Measurements from ENCODE around the gene ZNF554. TPM values are rescaled to one million over a fixed set of nuclear protein-coding genes. Genes with fewer than 3 reads are reported as not detected.

Gene ZNF554
- total and polyA plus RNA-seq, 2 experiments from 2014 or later, result 2.0 to 7.5 TPM

- no peak for TF ChIP-seq REST (IDR thresholded peaks at IDR 0.05; ENCODE audit: unreplicated experiment)
- TF ChIP-seq CREB1 (CRISPR knock-in tag; IDR thresholded peaks at IDR 0.05; ENCODE audit: low read depth), result no peak
- TF ChIP-seq CTCF (conservative IDR thresholded peaks at IDR 0.05; ENCODE audit: low read depth in 2 of 2), result no peak
- no peak for TF ChIP-seq EZH2 (IDR thresholded peaks at IDR 0.05; ENCODE audit: low read depth, unreplicated experiment)
- TF ChIP-seq POLR2AphosphoS5 (IDR thresholded peaks at IDR 0.05; ENCODE audit: low read depth), result no peak
- no peak for TF ChIP-seq EZH2phosphoT487 (IDR thresholded peaks at IDR 0.05; ENCODE audit: unreplicated experiment)
Measured at GRCh38 chr19:2802826-2803225, 16.8 kb upstream of the ZNF554 start (continued).

- H4K20me1 ChIP-seq (replicated peaks; ENCODE audit: insufficient read depth), result no peaks in the 10 kb centered on the region; the same call in 1 of the 2 replicates
- no peaks in the 10 kb centered on the region for H3F3A ChIP-seq (replicated peaks; ENCODE audit: low read depth)
- no peak overlapping the region for H3K27ac ChIP-seq (ENCODE audit: low read depth)
- Mint-ChIP-seq H3K9me3 (no peaks in the 10 kb centered on the region), H3K27me3 (ENCODE audit: insufficient read depth, low read depth, poor library complexity) (peaks cover 7% of the 10 kb centered on the region), H3K4me1 (no peaks in the 10 kb centered on the region), H3K36me3 (ENCODE audit: low read depth) (peaks cover 50% of the 10 kb centered on the region), H3K27ac (no peak overlapping the region), H3K4me3 (no peak overlapping the region)
- ATAC-seq, result no peak
- H3K4me3 ChIP-seq, result no peak overlapping the region
- no peak for DNase-seq (ENCODE audit: low spot score)
- no peak overlapping the region for H2AFZ ChIP-seq
- H3K9me2 ChIP-seq (ENCODE audit: insufficient read depth), result no peaks in the 10 kb centered on the region
- peaks cover 3% of the 10 kb centered on the region for H3K79me2 ChIP-seq (replicated peaks; ENCODE audit: insufficient read depth)
- no peaks in the 10 kb centered on the region for H3K27me3 ChIP-seq (ENCODE audit: insufficient read depth)
- H3K4me2 ChIP-seq, result no peak overlapping the region
- H3K36me3 ChIP-seq (ENCODE audit: insufficient read depth), result no peaks in the 10 kb centered on the region; the same call in 1 of the 2 replicates
- no peaks in the 10 kb centered on the region for H3K4me1 ChIP-seq (ENCODE audit: insufficient read depth)
- TF ChIP-seq NANOG (IDR thresholded peaks at IDR 0.05; ENCODE audit: borderline replicate concordance) (no peak), CREB1 (CRISPR knock-in tag; IDR thresholded peaks at IDR 0.05; ENCODE audit: low read depth) (no peak), EZH2phosphoT487 (IDR thresholded peaks at IDR 0.05; ENCODE audit: unreplicated experiment) (no peak), JUNB (IDR thresholded peaks at IDR 0.05; ENCODE audit: unreplicated experiment) (no peak), EZH2 (IDR thresholded peaks at IDR 0.05; ENCODE audit: low read depth, unreplicated experiment) (no peak), POLR2AphosphoS5 (IDR thresholded peaks at IDR 0.05; ENCODE audit: low read depth) (no peak)
Measured at GRCh38 chr19:2803486-2804155, 16.0 kb upstream of the ZNF554 start.

Data from GM23338 (cell line).